Uterus (tissue), 4 donors: ENCODE data around the gene HDAC4. TPM values are rescaled to one million over a fixed set of nuclear protein-coding genes. Genes with fewer than 3 reads are reported as not detected.

ENCODE experiments used
- DNase-seq, 2 donors: peaks; one replicate each; pipeline ENCODE4 v3.0.0-alpha.2; 2019 to 2020
- H3K27ac ChIP-seq, 2 donors: fragments of 200-600 bp; sonication (generic); 1 replicate in 1 of 2; 2 replicates in 1 of 2; pipeline ENCODE4 v1.5.1; 2016 to 2018
- H3K27me3 ChIP-seq, 2 donors: fragments of 200-600 bp; sonication (generic); one replicate each; pipeline ENCODE4 v1.5.1; 2018 to 2019; ENCODE audit warnings: control low read depth in 1 of 2
- H3K36me3 ChIP-seq, 2 donors: fragments of 200-600 bp; sonication (generic); one replicate each; pipeline ENCODE4 v1.5.1; 2019; ENCODE audit warnings: control low read depth in 1 of 2
- H3K4me1 ChIP-seq, 2 donors: fragments of 200-600 bp; sonication (generic); one replicate each; pipeline ENCODE4 v1.5.1; 2018 to 2019; ENCODE audit warnings: control low read depth in 1 of 2
- H3K4me3 ChIP-seq, 2 donors: fragments of 200-600 bp; sonication (generic); 1 replicate in 1 of 2; 2 replicates in 1 of 2; pipeline ENCODE4 v1.5.1; 2018 to 2019; ENCODE audit warnings: mild to moderate bottlenecking in 1 of 2
- H3K9me3 ChIP-seq, 2 donors: fragments of 200-600 bp; sonication (generic); one replicate each; pipeline ENCODE4 v1.5.1; 2019; ENCODE audit warnings: control low read depth in 1 of 2
- POLR2A ChIP-seq, 2 donors: fragments of 450-650 bp; IDR thresholded peaks; one replicate each; pipeline ENCODE4 v1.6.1; 2016; ENCODE audit warnings: antibody characterized with exemption in 2 of 2, mild to moderate bottlenecking in 1 of 2, moderate library complexity in 1 of 2
- intact Hi-C: fragments of 100-400 bp; cut with DNase I; formaldehyde crosslinking; loops from one replicate; pipeline ENCODE4 v1.15.1; 2023; ENCODE audit warnings: low total_unique reads
- total RNA-seq, 4 donors: library from RNA; depleted of rRNA in 3 of 4; stranded (reverse); fragments of >200 nt in 3 of 4; gene quantifications; one replicate each; pipeline versions ENCODE4 v1.1.0 to v1.2.4, GENCODE V29; 2014 to 2023
- TF ChIP-seq, protein P1 (sequence below), 4 experiments: fragments of 200-600 bp in 2 of 4; fragments of 450-650 bp in 2 of 4; sonication (generic) in 2 of 4; IDR thresholded peaks; one replicate each; pipeline ENCODE4 v1.5.1; 2016 to 2019; ENCODE audit warnings: antibody characterized with exemption in 4 of 4, mild to moderate bottlenecking in 2 of 4, moderate library complexity in 1 of 4
- donor health status: DM: yes; HTN: yes; CAD: no.

HDAC4 gene
- total RNA-seq, 4 donors from 2014 or later, result 42.1 to 91.5 (median 73.4) TPM

- no peaks in the 10 kb centered on the region for H3K36me3 ChIP-seq
- TF ChIP-seq, protein P1, sequence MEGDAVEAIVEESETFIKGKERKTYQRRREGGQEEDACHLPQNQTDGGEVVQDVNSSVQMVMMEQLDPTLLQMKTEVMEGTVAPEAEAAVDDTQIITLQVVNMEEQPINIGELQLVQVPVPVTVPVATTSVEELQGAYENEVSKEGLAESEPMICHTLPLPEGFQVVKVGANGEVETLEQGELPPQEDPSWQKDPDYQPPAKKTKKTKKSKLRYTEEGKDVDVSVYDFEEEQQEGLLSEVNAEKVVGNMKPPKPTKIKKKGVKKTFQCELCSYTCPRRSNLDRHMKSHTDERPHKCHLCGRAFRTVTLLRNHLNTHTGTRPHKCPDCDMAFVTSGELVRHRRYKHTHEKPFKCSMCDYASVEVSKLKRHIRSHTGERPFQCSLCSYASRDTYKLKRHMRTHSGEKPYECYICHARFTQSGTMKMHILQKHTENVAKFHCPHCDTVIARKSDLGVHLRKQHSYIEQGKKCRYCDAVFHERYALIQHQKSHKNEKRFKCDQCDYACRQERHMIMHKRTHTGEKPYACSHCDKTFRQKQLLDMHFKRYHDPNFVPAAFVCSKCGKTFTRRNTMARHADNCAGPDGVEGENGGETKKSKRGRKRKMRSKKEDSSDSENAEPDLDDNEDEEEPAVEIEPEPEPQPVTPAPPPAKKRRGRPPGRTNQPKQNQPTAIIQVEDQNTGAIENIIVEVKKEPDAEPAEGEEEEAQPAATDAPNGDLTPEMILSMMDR (IDR thresholded peaks at IDR 0.05), result no peak
- TF ChIP-seq POLR2A (IDR thresholded peaks at IDR 0.05), result no peak
- H3K27ac ChIP-seq, result no peak overlapping the region
These were observed 259.6 kb downstream of the HDAC4 start for GRCh38 chr2:239141021-239141760.

DNA sequence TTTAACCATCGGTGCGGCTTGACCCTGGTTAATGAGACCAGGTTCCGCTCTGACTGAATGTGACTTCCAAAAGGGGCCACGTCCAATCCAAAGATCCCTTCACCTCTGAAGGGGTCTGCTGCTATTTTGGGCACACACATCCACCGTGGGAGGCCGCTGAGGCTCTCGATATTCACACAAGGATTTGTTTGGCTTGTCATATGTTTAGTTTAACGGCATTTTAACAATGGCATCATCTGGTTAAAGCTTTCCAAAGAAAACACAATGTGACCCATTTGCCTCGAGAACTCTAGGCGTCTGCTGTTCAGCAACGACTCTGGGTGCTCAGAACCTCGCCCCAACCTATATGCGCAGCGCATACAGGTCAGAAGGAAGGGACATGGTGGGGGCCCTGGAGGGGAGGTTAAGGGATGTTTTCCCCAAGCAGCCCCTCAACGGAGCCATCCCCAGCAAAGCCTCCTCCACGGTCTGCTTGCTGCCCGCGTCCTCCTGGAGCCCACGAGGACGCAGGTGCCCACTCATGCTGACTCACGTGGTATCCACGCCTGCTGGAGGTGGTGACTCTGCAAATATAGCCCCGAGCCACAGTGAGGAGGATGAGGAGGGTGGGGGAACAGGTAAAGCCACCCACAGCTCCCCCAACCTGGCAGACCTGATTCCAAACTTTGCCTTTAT, 260.3 kb downstream of the HDAC4 start:
- Histone ChIP-seq H3K4me3 (no peak overlapping the region), H3K27ac (no peak overlapping the region), H3K36me3 (no peaks in the 10 kb centered on the region), H3K9me3 (no peaks in the 10 kb centered on the region), H3K27me3 (no peaks in the 10 kb centered on the region), H3K4me1 (no peaks in the 10 kb centered on the region)
- TF ChIP-seq, protein P1 (IDR thresholded peaks at IDR 0.05), result no peak
- TF ChIP-seq POLR2A (IDR thresholded peaks at IDR 0.05), result no peak
- DNase-seq, result no peak
- intact Hi-C loops, result no loop called here

More at GRCh38 chr2:239141021-239141760, 259.6 kb downstream of the HDAC4 start:
- Histone ChIP-seq H3K4me1 (no peaks in the 10 kb centered on the region), H3K9me3 (no peaks in the 10 kb centered on the region), H3K4me3 (no peak overlapping the region), H3K27me3 (no peaks in the 10 kb centered on the region)
- intact Hi-C loops, result no loop called here
- DNase-seq, result no peak

GRCh38 chr2:239139566-239139965, 261.3 kb downstream of the HDAC4 start:
- Histone ChIP-seq H3K4me3 (no peak overlapping the region), H3K4me1 (no peaks in the 10 kb centered on the region), H3K27ac (no peak overlapping the region), H3K36me3 (no peaks in the 10 kb centered on the region), H3K27me3 (no peaks in the 10 kb centered on the region), H3K9me3 (no peaks in the 10 kb centered on the region)
- no peak for DNase-seq
- intact Hi-C loops, result no loop called here
- TF ChIP-seq, protein P1 (IDR thresholded peaks at IDR 0.05), result no peak
- no peak for TF ChIP-seq POLR2A (IDR thresholded peaks at IDR 0.05)

DNA sequence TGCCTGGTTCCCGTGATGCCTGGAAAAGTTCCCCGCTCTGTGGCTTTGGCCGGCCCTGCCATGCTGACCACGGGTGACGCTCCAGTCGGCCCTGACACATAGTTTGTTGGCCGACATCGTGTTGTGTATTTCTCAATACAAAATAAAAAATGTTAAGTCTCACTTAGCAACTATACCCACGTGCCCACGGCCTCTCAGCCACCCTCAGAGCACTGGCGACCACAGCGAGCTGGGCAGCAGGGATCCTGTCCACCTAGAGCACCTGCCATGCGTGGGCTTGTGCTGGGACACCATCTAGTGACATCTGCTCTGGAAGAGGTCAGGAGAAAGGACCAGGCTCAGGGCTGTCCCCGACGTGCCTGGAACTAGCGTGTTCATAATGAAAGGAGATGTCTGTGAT, 261.7 kb downstream of the HDAC4 start:
- no peak for TF ChIP-seq POLR2A (IDR thresholded peaks at IDR 0.05)
- TF ChIP-seq, protein P1 (IDR thresholded peaks at IDR 0.05), result no peak
- Histone ChIP-seq H3K27me3 (no peaks in the 10 kb centered on the region), H3K4me3 (no peak overlapping the region), H3K4me1 (no peaks in the 10 kb centered on the region), H3K9me3 (no peaks in the 10 kb centered on the region), H3K27ac (no peak overlapping the region), H3K36me3 (no peaks in the 10 kb centered on the region)
- intact Hi-C loops, result no loop called here
- DNase-seq, result no peak

- intact Hi-C loops, result no loop called here
- Histone ChIP-seq H3K36me3 (no peaks in the 10 kb centered on the region), H3K27ac (no peak overlapping the region), H3K9me3 (no peaks in the 10 kb centered on the region), H3K4me1 (no peaks in the 10 kb centered on the region), H3K4me3 (no peak overlapping the region), H3K27me3 (no peaks in the 10 kb centered on the region)
- DNase-seq, result no peak
- TF ChIP-seq, protein P1 (IDR thresholded peaks at IDR 0.05), result no peak
- no peak for TF ChIP-seq POLR2A (IDR thresholded peaks at IDR 0.05)
These were observed 262.2 kb downstream of the HDAC4 start for GRCh38 chr2:239138610-239139009.
